Stimulated activated CD8-positive, alpha-beta memory T cell treated with anti-CD3 and anti-CD28 coated beads, Interleukin-7, amount 100 ng/mL, for 4 hours (primary cell): ENCODE results near the gene DDI1.
"Not testable (repeated sequence)": the region's sequence is repeated elsewhere in the genome, so short reads cannot be mapped to it uniquely, and the experiment has no call there.

Experiments used
- DNase-seq, 2 donors: peaks; one replicate each; pipeline ENCODE4 v3.0.0-alpha.2; 2020; ENCODE audit warnings: low read depth in 2 of 2

The DDI1 gene

GRCh38 chr11:104041792-104042191, 5.4 kb downstream of the DDI1 start:
- DNase-seq = no peak

- DNase-seq = no peak
These were observed 6.7 kb downstream of the DDI1 start for GRCh38 chr11:104043142-104043541.

- no peak for DNase-seq
These were observed 7.3 kb downstream of the DDI1 start for GRCh38 chr11:104043678-104044239.

- no peak for DNase-seq
These were observed 9.9 kb downstream of the DDI1 start for GRCh38 chr11:104046331-104046730.

- DNase-seq = not testable (repeated sequence)
These were observed 10.4 kb downstream of the DDI1 start for GRCh38 chr11:104046858-104047257.

- DNase-seq = no peak
These were observed 12.7 kb downstream of the DDI1 start for GRCh38 chr11:104049116-104049515.

GRCh38 chr11:104051778-104052177, 15.3 kb downstream of the DDI1 start:
- DNase-seq = no peak

- DNase-seq = no peak
These were observed 17.5 kb downstream of the DDI1 start for GRCh38 chr11:104053743-104054478.

- no peak for DNase-seq
These were observed 18.6 kb downstream of the DDI1 start for GRCh38 chr11:104054911-104055529.

- DNase-seq = no peak
These were observed 19.2 kb downstream of the DDI1 start for GRCh38 chr11:104055596-104055995.

- DNase-seq = no peak
These were observed 21.5 kb downstream of the DDI1 start for GRCh38 chr11:104057908-104058307.

GRCh38 chr11:104058680-104059079, 22.2 kb downstream of the DDI1 start:
- no peak for DNase-seq

GRCh38 chr11:104060004-104060794, 23.8 kb downstream of the DDI1 start:
- DNase-seq = no peak

GRCh38 chr11:104060820-104061219, 24.4 kb downstream of the DDI1 start:
- DNase-seq = no peak

GRCh38 chr11:104061853-104062521, 25.5 kb downstream of the DDI1 start:
- no peak for DNase-seq

- no peak for DNase-seq
These were observed 27.7 kb downstream of the DDI1 start for GRCh38 chr11:104064034-104064630.

- DNase-seq = no peak
These were observed 31.1 kb downstream of the DDI1 start for GRCh38 chr11:104067534-104067933.

- DNase-seq = no peak
These were observed 37.7 kb downstream of the DDI1 start for GRCh38 chr11:104073950-104074705.

GRCh38 chr11:104075091-104075490, 38.7 kb downstream of the DDI1 start:
- DNase-seq = no peak

GRCh38 chr11:104075706-104076105, 39.3 kb downstream of the DDI1 start:
- DNase-seq = no peak

GRCh38 chr11:104076455-104076854, 40.0 kb downstream of the DDI1 start:
- DNase-seq = no peak
